Measurements from ENCODE around the gene DPY19L3. TPM values are rescaled to one million over a fixed set of nuclear protein-coding genes. Genes with fewer than 3 reads are reported as not detected.

The DPY19L3 gene
- total RNA-seq (2022; extraction: Qiagen RNA extraction): 12.5 to 15.6 TPM (median 12.8 TPM) in 5 replicates

GRCh38 chr19:32405431-32406160 is at the start of gene DPY19L3:
Gene DPY19L3 (plus strand): TSS chr19:32405770. CDS start chr19:32408254, 2,484 bp downstream.

Other genes starting within 250 kb of the DPY19L3 start
- gene ZNF507, start 60.2 kb upstream of the DPY19L3 start, total RNA-seq (2022; extraction: Qiagen RNA extraction): 12.5 to 17.5 TPM (median 16.0 TPM) in 5 replicates
- 405 to 467 TPM (median 439 TPM) in 5 replicates for gene PDCD5, start 175.4 kb downstream of the DPY19L3 start, total RNA-seq (2022; extraction: Qiagen RNA extraction)